ENCODE data around the gene ZNRF2. TPM values are rescaled to one million over a fixed set of nuclear protein-coding genes. Genes with fewer than 3 reads are reported as not detected.

The ZNRF2 gene
- total RNA-seq, 4 donors from 2014 or later = 9.6 to 19.3 (median 17.4) TPM

- no peaks in the 10 kb centered on the region for H3K36me3 ChIP-seq
- in situ Hi-C loops (cut with MboI; ENCODE audit: low sequenced_read_pairs in 4 of 4) = no loop called here
These were observed 64.8 kb downstream of the ZNRF2 start for GRCh38 chr7:30349170-30349569.

DNA sequence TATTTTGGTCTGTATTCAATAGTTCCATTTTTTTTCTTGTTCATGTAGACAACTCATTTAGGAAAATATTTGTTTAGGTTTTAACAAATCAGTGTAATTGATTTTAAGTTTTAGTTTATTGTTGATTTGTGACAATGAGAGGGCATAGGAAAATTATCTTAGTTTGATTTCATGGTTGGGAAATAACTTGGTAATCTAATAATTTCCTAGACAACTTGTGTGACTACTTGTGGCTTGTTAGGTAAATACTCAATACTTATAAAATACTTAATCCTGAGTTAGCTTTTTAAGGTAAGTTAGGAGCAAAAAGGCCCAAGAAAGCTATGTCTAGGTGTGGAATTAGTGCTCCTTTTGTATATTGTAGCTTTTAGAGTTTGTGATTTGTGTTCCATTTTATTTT, 65.4 kb downstream of the ZNRF2 start:
- Histone ChIP-seq H3K4me1 (peaks cover 18 to 32% of the 10 kb centered on the region in 2 donors), H3K36me3 (no peaks in the 10 kb centered on the region), H3K27ac (no peak overlapping the region), H3K27me3 (no peaks in the 10 kb centered on the region), H3K9me3 (no peaks in the 10 kb centered on the region), H3K4me3 (no peak overlapping the region)
- DNase-seq = no peak
- no peak for ATAC-seq
- TF ChIP-seq POLR2A (IDR thresholded peaks at IDR 0.05) = no peak
- TF ChIP-seq, protein P1, sequence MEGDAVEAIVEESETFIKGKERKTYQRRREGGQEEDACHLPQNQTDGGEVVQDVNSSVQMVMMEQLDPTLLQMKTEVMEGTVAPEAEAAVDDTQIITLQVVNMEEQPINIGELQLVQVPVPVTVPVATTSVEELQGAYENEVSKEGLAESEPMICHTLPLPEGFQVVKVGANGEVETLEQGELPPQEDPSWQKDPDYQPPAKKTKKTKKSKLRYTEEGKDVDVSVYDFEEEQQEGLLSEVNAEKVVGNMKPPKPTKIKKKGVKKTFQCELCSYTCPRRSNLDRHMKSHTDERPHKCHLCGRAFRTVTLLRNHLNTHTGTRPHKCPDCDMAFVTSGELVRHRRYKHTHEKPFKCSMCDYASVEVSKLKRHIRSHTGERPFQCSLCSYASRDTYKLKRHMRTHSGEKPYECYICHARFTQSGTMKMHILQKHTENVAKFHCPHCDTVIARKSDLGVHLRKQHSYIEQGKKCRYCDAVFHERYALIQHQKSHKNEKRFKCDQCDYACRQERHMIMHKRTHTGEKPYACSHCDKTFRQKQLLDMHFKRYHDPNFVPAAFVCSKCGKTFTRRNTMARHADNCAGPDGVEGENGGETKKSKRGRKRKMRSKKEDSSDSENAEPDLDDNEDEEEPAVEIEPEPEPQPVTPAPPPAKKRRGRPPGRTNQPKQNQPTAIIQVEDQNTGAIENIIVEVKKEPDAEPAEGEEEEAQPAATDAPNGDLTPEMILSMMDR (IDR thresholded peaks at IDR 0.05 in 4 of 5, conservative IDR thresholded peaks at IDR 0.05 in 1 of 5) = no peak
- intact Hi-C loops (cut with DNase I; ENCODE audit: low total_unique reads) (no loop called here), in situ Hi-C loops (cut with MboI; ENCODE audit: low sequenced_read_pairs in 4 of 4) (no loop called here)

More at GRCh38 chr7:30349170-30349569, 64.8 kb downstream of the ZNRF2 start:
- Histone ChIP-seq H3K27ac (no peak overlapping the region), H3K4me3 (no peak overlapping the region), H3K9me3 (no peaks in the 10 kb centered on the region), H3K4me1 (peaks cover 25 to 37% of the 10 kb centered on the region in 2 donors), H3K27me3 (no peaks in the 10 kb centered on the region)
- intact Hi-C loops (cut with DNase I; ENCODE audit: low total_unique reads) = no loop called here
- no peak for DNase-seq
- no peak for TF ChIP-seq POLR2A (IDR thresholded peaks at IDR 0.05)
- TF ChIP-seq, protein P1 (IDR thresholded peaks at IDR 0.05 in 4 of 5, conservative IDR thresholded peaks at IDR 0.05 in 1 of 5) = no peak
- no peak for ATAC-seq

GRCh38 chr7:30351286-30351685, 66.9 kb downstream of the ZNRF2 start:
- Histone ChIP-seq H3K36me3 (no peaks in the 10 kb centered on the region), H3K27me3 (no peaks in the 10 kb centered on the region), H3K4me3 (no peak overlapping the region), H3K4me1 (peaks cover 18 to 30% of the 10 kb centered on the region in 2 donors), H3K9me3 (no peaks in the 10 kb centered on the region), H3K27ac (no peak overlapping the region)
- in situ Hi-C loops (cut with MboI; ENCODE audit: low sequenced_read_pairs in 4 of 4) (no loop called here), intact Hi-C loops (cut with DNase I; ENCODE audit: low total_unique reads) (no loop called here)
- TF ChIP-seq, protein P1 (IDR thresholded peaks at IDR 0.05 in 4 of 5, conservative IDR thresholded peaks at IDR 0.05 in 1 of 5) = no peak
- no peak for TF ChIP-seq POLR2A (IDR thresholded peaks at IDR 0.05)
- no peak for ATAC-seq
- no peak for DNase-seq

- peaks cover 18 to 30% of the 10 kb centered on the region in 2 donors for H3K4me1 ChIP-seq
- H3K27me3 ChIP-seq = no peaks in the 10 kb centered on the region
- no peak overlapping the region for H3K4me3 ChIP-seq
- H3K9me3 ChIP-seq = no peaks in the 10 kb centered on the region
- intact Hi-C loops (cut with DNase I; ENCODE audit: low total_unique reads) (no loop called here), in situ Hi-C loops (cut with MboI; ENCODE audit: low sequenced_read_pairs in 4 of 4) (no loop called here)
- TF ChIP-seq POLR2A (IDR thresholded peaks at IDR 0.05) = no peak
- TF ChIP-seq, protein P1 (IDR thresholded peaks at IDR 0.05 in 4 of 5, conservative IDR thresholded peaks at IDR 0.05 in 1 of 5) = no peak
- DNase-seq (no peak), ATAC-seq (no peak)
- no peaks in the 10 kb centered on the region for H3K36me3 ChIP-seq
- no peak overlapping the region for H3K27ac ChIP-seq
These were observed 67.3 kb downstream of the ZNRF2 start for GRCh38 chr7:30351724-30352123.

GRCh38 chr7:30352169-30352568, 67.8 kb downstream of the ZNRF2 start:
- no peaks in the 10 kb centered on the region for H3K36me3 ChIP-seq
- H3K27ac ChIP-seq = no peak overlapping the region
- no peak overlapping the region for H3K4me3 ChIP-seq
- no peak for DNase-seq
- ATAC-seq = no peak
- intact Hi-C loops (cut with DNase I; ENCODE audit: low total_unique reads) (no loop called here), in situ Hi-C loops (cut with MboI; ENCODE audit: low sequenced_read_pairs in 4 of 4) (no loop called here)
- H3K4me1 ChIP-seq = peaks cover 18 to 30% of the 10 kb centered on the region in 2 donors
- no peaks in the 10 kb centered on the region for H3K27me3 ChIP-seq
- TF ChIP-seq, protein P1 (IDR thresholded peaks at IDR 0.05 in 4 of 5, conservative IDR thresholded peaks at IDR 0.05 in 1 of 5) = no peak
- H3K9me3 ChIP-seq = no peaks in the 10 kb centered on the region

All from gastrocnemius medialis (tissue), 4 donors.